Cortex of kidney (tissue), 1 donor: ENCODE data around the gene GSG1L2.

ENCODE experiments used
- DNase-seq: peaks from one replicate; lab custom pipeline; 2025; lab: John Stamatoyannopoulos, UW

GSG1L2 gene

DNA sequence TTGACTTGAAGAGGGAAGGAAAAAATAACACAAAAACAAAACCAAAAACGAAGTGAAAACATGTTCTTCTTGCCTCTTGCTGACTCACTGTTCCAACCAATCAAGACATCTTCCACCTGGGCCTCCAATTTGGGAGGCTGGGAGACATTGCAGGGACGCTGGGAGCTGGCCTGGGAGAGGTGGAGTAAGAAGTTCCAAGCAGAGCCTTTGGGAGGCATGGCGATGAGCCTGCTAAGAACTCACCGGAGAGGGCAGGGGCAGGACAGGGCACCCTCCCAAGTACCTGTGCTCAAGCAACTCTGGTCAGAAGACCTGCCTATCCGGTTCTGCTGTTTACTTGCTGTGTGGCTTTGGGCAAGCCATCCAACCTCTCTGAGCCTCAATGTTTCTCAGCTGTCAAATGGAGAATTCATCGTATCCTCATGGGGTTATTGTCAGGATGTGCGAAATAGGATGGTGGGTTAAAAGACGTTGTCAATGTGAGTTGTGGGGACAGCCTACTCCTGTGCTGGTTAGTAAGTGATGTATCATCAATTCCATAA, 3.0 kb upstream of the GSG1L2 start:
- no peak for DNase-seq

DNA sequence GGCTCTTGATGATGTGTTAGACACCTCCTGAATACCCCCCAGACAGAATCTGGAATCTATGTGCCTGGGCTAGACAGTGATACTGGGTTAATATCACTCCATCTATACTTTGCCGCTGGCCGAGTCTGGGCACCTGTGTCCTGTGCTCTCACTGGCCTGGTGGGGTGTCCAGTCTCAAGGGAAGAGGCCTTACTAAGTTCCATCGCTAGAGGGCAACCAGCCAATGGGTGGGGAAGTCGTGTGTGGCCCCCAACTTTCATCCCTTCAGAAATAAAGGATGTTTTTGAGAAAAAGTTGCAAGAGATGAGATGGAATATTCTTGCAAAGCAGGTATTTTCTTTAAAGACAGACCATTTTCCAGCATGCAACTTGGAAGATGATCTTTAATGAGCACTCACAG, 2.2 kb upstream of the GSG1L2 start:
- no peak for DNase-seq

DNA sequence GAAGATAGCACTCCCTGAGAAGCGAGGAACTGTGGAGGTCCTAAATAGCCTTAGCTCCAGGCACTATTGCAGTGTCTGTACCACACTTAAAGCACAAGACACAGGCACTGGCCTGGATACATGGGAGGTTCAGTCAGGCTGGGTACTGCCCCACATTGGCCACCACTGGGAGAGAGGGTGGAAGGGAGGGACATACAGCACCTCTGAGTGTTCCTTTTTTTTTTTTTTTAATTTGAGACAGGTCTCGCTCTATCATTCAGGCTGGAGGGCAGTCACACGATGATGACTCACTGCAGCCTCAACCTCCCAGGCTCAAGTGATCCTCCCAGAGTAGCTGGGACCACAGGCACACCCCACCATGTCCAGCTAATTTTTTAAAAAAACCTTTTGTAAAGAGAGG, 1.4 kb downstream of the GSG1L2 start:
- DNase-seq, result no peak

DNA sequence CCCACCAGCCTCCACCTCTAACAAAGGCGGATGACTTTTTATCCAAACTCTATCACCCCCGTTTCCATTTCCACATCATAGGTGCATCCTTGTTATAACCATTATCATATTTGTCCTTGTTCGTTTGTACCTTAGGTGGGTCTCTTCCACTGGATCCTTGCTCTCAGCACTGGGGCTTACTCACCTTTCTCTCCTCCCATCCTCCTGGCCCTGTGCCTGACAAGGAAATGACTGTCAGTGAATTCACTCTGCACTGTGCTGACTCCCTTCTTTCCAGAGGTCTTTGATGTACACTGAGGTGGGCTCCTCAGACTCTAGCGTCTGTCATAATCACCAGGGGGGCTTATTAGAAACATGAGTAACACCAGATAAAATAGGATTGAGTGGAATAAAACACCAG, 3.1 kb downstream of the GSG1L2 start:
- DNase-seq, result no peak

GRCh38 chr17:9817086-9817485, 4.8 kb downstream of the GSG1L2 start:
- DNase-seq, result no peak

DNA sequence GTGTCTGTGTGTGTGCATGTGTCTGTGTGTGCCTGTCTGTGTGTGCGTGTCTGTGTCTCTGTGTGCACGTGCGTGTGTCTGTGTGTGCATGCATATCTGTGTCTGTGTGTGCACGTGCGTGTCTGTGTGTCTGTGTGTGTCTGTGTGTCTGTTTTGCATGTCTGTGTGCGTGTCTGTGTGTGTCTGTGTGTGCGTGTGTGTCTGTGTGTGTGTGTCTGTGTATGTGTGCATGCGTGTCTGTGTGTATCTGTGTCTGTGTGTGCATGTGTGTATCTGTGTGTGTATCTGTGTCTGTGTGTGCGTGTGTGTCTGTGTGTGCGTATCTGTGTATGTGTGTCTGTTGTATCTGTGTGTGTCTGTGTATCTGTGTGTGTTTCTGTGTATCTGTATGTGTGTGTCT, 5.4 kb downstream of the GSG1L2 start:
- DNase-seq, result no peak

GRCh38 chr17:9814337-9814945, 7.4 kb downstream of the GSG1L2 start:
- DNase-seq, result no peak

DNA sequence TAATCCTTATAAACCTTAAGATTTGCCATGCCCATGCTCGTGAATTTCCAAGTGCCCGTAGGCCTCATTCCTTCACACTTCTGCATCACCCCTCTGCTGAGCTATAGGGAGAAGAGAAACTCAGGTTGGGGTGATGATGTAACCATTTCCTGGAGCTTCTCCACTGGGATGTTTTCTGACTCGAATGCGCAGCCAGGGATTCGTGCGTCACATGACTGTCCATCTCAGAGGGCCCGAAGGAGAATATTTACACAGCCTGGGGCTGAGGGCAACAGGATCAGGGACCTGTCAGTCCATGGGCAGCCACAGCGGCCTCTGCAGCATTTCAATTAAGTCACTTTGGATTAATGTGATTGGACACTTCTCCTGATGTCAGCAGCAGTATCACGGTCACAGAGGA, 8.7 kb downstream of the GSG1L2 start:
- no peak for DNase-seq

- DNase-seq, result no peak
Measured at GRCh38 chr17:9811537-9811936, 10.3 kb downstream of the GSG1L2 start.

GRCh38 chr17:9811086-9811485, 10.8 kb downstream of the GSG1L2 start:
- no peak for DNase-seq

DNA sequence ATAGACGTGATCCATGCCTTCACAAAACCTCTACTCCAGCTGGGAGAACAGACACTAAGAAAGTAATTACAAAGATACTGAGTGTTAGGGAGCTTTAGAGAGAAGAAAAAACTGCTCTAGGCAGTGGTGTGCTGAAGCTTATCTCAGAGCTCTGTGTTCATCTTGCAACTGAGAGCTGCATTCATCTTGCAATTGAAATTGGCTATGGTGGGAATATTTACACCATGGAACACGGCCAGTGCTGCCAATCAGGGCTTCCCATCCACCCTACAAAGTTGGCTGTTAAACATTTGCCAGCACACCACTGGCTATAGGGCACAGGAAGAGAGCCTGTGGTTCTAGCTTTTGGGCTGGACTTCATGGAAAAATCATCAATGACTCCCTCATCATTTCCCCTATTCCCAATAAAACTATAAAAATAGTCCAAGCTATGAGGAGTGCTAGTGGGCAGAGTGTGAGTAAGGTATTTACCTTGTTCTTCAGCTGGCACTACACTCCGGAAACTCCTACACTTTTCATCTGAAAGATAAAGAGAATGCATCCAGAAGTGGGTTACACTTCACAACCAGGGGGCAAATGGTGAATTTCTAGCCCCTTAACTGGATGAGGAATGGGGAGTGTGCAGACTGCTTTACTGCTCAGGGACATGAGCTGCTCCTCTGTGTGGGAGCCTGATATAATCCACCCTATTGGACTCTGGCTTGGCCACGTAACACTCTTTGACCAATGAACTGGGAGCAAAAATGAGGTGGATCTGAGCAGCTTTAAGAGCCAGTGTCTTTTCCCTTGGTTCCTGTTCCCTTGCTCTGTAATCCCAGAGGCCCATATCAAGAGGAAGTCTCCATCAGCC, 11.6 kb downstream of the GSG1L2 start:
- no peak for DNase-seq

- DNase-seq, result no peak
Measured at GRCh38 chr17:9809409-9809808, 12.5 kb downstream of the GSG1L2 start.

GRCh38 chr17:9806699-9807098, 15.2 kb downstream of the GSG1L2 start:
- no peak for DNase-seq

DNA sequence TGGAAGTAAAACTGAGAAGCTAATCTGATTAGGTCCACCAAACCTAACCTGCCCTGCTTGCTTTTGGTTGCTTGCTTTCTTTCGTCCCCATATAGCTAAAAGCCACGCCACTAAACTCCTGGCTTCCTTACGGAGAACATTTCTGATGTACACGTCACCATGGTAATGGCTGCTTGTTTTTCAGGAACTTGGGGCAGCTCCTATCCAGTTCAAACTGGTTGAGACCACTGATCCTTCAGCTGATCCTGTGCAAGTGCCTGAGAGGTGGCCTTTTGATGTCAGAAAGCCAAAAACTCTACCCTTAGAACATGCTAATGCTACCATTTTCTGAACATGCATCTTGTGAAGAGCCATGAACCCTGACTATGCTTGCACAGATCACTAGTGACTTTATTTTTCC, 16.1 kb downstream of the GSG1L2 start:
- no peak for DNase-seq

DNA sequence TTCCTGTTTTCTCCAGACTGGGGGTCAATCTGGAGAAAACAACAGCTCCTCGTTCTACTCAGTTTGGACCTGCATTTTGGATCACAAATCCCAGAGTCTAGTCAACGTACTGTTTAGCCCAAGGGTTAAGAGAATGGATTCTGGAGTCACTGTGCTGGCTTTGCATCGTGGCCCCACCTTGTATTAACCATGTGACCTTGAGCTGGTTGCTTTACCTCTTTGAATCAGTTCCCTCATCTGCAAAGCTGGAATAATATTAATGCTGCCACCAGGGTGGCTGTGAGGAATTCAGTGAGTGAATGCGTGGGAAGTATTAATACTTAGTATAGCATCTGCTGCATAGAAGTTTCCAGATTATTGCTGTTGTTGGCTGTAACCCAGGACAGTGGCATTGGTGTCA, 19.2 kb downstream of the GSG1L2 start:
- DNase-seq, result no peak

DNA sequence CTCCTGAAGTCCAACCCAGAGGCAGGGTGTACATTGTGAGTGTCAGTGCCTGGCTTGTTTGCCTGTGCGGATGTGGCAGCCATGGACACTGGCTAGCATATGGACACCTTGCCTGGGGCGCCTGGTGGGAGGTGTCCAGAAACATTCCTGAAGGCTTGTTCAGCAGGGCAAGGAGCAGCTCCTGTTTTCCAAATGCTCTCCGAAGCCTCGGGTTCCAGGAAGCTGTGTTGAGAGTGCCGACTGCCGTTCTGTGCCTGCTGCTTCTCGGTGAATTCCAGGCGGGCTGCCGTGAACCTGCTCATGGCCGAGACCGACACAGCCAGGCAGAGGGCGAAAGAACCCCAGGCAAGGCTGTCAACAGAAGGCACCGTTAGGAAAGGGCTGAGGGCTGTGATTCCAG, 19.6 kb downstream of the GSG1L2 start:
- DNase-seq, result no peak

DNA sequence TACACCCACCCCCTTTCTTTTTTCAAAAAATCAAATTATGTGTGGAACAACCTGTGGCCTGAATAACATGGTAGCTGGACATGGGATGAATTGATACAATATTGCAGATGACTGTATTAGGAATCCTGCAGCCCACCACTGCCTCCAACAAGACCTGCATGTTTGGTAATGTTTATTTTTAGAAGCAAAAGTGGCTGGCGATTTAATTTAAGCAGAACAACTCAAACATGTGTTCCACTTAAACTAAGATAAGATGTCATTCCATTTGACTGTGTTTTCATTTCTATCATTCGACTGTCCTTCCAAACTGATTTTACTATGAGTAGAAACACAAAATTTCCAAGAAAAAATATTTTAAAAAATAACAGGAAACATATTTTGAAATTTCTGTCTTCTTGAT, 20.4 kb downstream of the GSG1L2 start:
- no peak for DNase-seq

GRCh38 chr17:9798724-9799123, 23.2 kb downstream of the GSG1L2 start:
- DNase-seq, result no peak

DNA sequence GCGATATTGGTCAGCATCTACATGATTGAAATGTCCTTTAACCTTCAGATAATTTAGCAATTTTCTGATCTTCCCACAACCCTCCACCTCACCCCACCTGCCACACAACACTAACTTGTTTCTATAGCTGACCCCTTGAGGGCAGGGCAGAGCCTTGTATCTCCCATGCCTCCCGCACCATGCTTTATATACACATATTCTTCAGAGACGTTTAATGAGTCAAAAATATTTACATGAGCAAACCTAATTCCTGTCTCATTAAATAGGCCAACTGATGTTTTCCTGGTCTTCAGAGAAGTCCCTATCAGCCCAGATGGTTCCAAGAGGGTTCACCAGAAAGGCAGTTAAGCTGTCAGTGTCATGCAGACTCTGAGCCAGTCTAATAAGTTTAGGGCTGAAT, 23.9 kb downstream of the GSG1L2 start:
- DNase-seq, result no peak

DNA sequence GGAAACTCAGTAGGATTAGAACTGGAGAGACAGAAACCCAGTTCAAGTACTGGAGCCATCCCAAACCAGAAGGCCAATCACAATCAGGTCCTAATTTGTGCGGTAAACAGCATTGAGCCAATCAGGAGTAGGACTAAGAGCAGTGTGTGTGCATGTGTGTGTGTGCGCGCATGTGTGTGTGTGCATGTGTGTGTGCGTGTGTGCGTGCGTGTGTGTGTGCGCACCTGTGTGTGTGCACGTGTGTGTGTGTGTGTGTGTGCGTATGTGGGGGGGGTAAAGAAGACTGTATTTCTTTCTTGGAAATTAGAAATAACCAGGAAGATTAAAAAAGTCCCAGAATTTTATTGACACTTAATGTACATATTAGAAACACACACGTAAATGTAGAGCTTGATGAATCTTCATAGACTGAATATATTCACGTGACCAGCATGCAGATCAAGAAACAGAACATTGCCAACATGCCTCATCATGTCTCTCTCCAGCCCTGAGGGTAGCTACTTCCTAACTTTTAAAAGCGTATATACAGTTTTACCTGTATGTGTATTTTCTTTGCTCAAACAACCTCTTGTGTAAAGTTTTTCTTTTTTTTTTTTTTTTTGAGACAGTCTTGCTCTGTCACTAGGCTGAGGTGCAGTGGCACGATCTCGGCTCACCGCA, 29.6 kb downstream of the GSG1L2 start:
- no peak for DNase-seq

DNA sequence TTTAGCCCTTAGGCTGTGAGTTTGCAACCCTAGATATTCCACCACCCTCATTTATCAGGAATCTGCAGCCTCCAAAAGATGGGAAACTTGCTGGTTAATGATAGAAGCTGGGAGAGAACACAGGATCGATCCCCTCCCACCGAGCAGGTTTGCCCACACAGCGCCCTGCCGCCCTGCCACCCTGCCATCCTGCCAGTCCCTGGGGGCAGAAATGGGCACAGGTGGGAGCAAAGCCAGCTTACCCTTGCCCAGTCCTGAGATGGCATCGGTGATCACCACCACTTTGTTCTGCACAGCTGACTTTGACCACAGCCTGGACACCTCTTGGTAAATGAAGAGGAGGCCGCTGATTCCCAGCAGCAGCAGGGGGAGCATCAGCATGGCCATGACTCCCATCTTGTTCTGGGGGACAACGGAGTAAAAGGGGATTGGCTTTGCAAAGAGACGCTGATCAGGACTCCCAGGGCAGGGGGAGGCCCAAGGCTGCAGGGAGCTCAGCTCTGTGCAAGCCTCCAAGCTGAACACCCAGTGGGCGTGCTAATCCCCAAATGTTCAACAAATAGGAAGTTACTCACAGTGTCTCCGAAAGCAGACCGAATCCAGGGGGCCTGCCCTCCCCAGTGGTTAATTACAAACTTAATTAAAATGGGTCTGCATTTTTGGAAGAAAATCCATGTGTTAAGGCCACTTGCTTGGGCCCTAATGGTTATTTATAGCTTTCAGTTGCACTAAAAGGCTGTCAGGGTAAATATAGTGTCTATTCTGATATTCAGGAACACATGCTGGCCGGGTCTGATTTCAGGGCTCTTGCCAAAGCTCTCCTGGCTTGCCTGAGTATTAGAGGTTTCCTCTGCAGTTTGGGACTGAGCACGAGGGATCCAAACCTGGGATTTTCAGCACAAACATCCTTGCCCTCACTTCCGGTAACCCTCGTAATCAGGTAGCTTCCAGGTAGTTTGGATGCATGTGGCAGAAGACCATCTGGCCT, 30.7 kb downstream of the GSG1L2 start, which contains the start of gene DHRS7C:
DHRS7C (minus strand) TSS at position 704 of the 988 bp plus-strand sequence; CDS start at position 396, 308 bp downstream.
- no peak for DNase-seq

- no peak for DNase-seq
Measured at GRCh38 chr17:9790316-9790715, 31.6 kb downstream of the GSG1L2 start.
